Neural cell (in vitro differentiated cells): ENCODE results near the gene HPSE2. TPM values are rescaled to one million over a fixed set of nuclear protein-coding genes. Genes with fewer than 3 reads are reported as not detected.

ENCODE experiments used
- H2AFZ ChIP-seq: fragments of 200-600, 300-800 bp; sonication (generic), shearing (Covaris generic); 2 replicates; pipeline ENCODE4 v1.6.0; 2014; ENCODE audit warnings: low read depth, mild to moderate bottlenecking, antibody characterized with exemption, low read length, moderate library complexity
- H3F3A ChIP-seq: fragments of 200-600 bp; shearing (Covaris generic); 2 replicates; pipeline ENCODE4 v1.6.1; 2016; ENCODE audit warnings: mild to moderate bottlenecking, moderate library complexity, mixed read lengths, antibody characterized with exemption, low read length; ENCODE audit not compliant: insufficient read depth, poor library complexity, severe bottlenecking
- H3K27ac ChIP-seq: fragments of 200-600, 300-800 bp; sonication (generic), shearing (Covaris generic); 2 replicates; pipeline ENCODE4 v1.5.1; 2014; ENCODE audit warnings: mild to moderate bottlenecking, low read length, moderate library complexity
- H3K27me3 ChIP-seq: fragments of 300-800, 200-600 bp; sonication (generic), shearing (Covaris generic); 2 replicates; pipeline ENCODE4 v1.6.0; 2014; ENCODE audit warnings: mild to moderate bottlenecking, low read depth, low read length, moderate library complexity; ENCODE audit not compliant: insufficient read depth
- H3K36me3 ChIP-seq: fragments of 300-800, 200-600 bp; sonication (generic), shearing (Covaris generic); 2 replicates; pipeline ENCODE4 v1.5.1; 2014; ENCODE audit warnings: mild to moderate bottlenecking, antibody characterized with exemption, low read length, moderate library complexity; ENCODE audit not compliant: insufficient read depth
- H3K4me2 ChIP-seq: fragments of 300-800, 200-600 bp; sonication (generic), shearing (Covaris generic); 2 replicates; pipeline ENCODE4 v1.6.0; 2014; ENCODE audit warnings: mild to moderate bottlenecking, low read length
- H3K4me3 ChIP-seq: fragments of 300-800, 200-600 bp; sonication (generic), shearing (Covaris generic); 2 replicates; pipeline ENCODE4 v1.5.1; 2014; ENCODE audit warnings: mild to moderate bottlenecking, low read length, moderate library complexity
- H3K79me2 ChIP-seq: fragments of 200-600 bp; shearing (Covaris generic); replicated peaks from 2 replicates; pipeline ENCODE4 v1.6.0; 2014; ENCODE audit warnings: mild to moderate bottlenecking, low read length, moderate library complexity; ENCODE audit not compliant: insufficient read depth
- H3K9ac ChIP-seq: fragments of 300-800, 200-600 bp; sonication (generic), shearing (Covaris generic); 2 replicates; pipeline ENCODE4 v1.6.1; 2016; ENCODE audit warnings: mild to moderate bottlenecking, low read length, mixed read lengths
- H3K9me2 ChIP-seq: fragments of 200-600 bp; shearing (Covaris generic); 2 replicates; pipeline ENCODE4 v1.6.1; 2016; ENCODE audit warnings: mild to moderate bottlenecking, low read length, mixed read lengths; ENCODE audit not compliant: insufficient read depth
- H3K9me3 ChIP-seq: fragments of 200-600, 300-800 bp; sonication (generic), shearing (Covaris generic); 2 replicates; pipeline ENCODE4 v1.6.1; 2016; ENCODE audit warnings: mild to moderate bottlenecking, mixed run types, low read length, moderate library complexity, mixed read lengths
- H4K20me1 ChIP-seq: fragments of 200-600 bp; shearing (Covaris generic); 2 replicates; pipeline ENCODE4 v1.6.1; 2016; ENCODE audit warnings: mild to moderate bottlenecking, mixed run types; ENCODE audit not compliant: insufficient read depth
- EP300 ChIP-seq: fragments of 450-650 bp; conservative IDR thresholded peaks from 2 replicates; pipeline ENCODE4 v1.6.1; 2014; ENCODE audit warnings: antibody characterized with exemption, mild to moderate bottlenecking, moderate library complexity; ENCODE audit not compliant: poor library complexity, severe bottlenecking
- EZH2 ChIP-seq: fragments of 200-600, 300-800 bp; shearing (Covaris generic), sonication (generic); IDR thresholded peaks from 2 replicates; pipeline ENCODE4 v1.6.1; 2014; ENCODE audit warnings: antibody characterized with exemption, low read length, borderline replicate concordance, mild to moderate bottlenecking; ENCODE audit not compliant: insufficient read depth, poor library complexity, severe bottlenecking
- MXI1 ChIP-seq: fragments of 450-650 bp; conservative IDR thresholded peaks from 2 replicates; pipeline ENCODE4 v1.6.1; 2014; ENCODE audit warnings: antibody characterized with exemption, mild to moderate bottlenecking; ENCODE audit not compliant: poor library complexity, severe bottlenecking
- POLR2AphosphoS5 ChIP-seq: IDR thresholded peaks from 2 replicates; pipeline ENCODE4 v1.6.1; 2012
- RAD21 ChIP-seq: fragments of 450-650 bp; conservative IDR thresholded peaks from 2 replicates; pipeline ENCODE4 v1.6.1; 2014; ENCODE audit warnings: antibody characterized with exemption, mild to moderate bottlenecking, moderate library complexity
- SMC3 ChIP-seq: fragments of 450-650 bp; conservative IDR thresholded peaks from 2 replicates; pipeline ENCODE4 v1.6.1; 2014; ENCODE audit warnings: antibody characterized with exemption, mild to moderate bottlenecking, moderate library complexity; ENCODE audit not compliant: poor library complexity
- TAF1 ChIP-seq: IDR thresholded peaks from 2 replicates; pipeline ENCODE4 v1.6.1; 2012; ENCODE audit warnings: low read depth
- polyA plus RNA-seq: library from polyadenylated mRNA; depleted of rRNA; stranded (reverse); fragments of >200 nt; gene quantifications from 2 replicates; pipeline ENCODE4 v1.2.3, GENCODE V29; 2014
- TF ChIP-seq, protein P1 (sequence below): IDR thresholded peaks from 2 replicates; pipeline ENCODE4 v1.6.1; 2012; ENCODE audit warnings: borderline replicate concordance
- TF ChIP-seq, protein P2 (sequence below): fragments of 450-650 bp; IDR thresholded peaks from 2 replicates; pipeline ENCODE4 v1.5.1; 2014; ENCODE audit warnings: antibody characterized with exemption, mild to moderate bottlenecking, moderate library complexity; ENCODE audit not compliant: poor library complexity, severe bottlenecking

Gene HPSE2
- polyA plus RNA-seq, 1 donor from 2014 or later = not detected

DNA sequence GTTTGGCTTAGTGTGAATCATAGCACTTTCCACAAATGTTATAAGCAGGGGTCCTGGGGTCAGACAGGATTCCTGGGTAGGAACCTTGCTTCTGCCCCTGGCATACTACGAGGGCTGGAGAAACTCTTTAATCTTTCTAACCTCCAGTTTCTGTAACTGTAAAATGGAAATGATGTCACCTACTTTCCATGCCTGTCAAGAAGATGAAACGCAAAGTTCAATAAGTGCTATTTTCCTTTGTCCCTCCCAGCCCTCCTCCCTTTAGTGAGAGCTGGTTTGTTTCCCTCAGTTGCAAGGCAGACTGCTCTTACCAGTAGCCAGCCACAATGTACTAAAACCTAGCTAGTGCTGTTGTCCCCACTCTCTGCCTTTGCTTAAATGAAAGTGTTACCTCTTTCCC, 671.8 kb downstream of the HPSE2 start:
- H3K9me2 ChIP-seq = no peaks in the 10 kb centered on the region
- no peaks in the 10 kb centered on the region for H3K79me2 ChIP-seq
- H3K9me3 ChIP-seq = no peaks in the 10 kb centered on the region
- no peaks in the 10 kb centered on the region for H4K20me1 ChIP-seq
- no peak overlapping the region for H3K9ac ChIP-seq
- no peak overlapping the region for H3K4me2 ChIP-seq
- no peak overlapping the region for H2AFZ ChIP-seq
- H3K36me3 ChIP-seq = no peaks in the 10 kb centered on the region
- H3F3A ChIP-seq = no peaks in the 10 kb centered on the region
- H3K27ac ChIP-seq = no peak overlapping the region
- TF ChIP-seq SMC3 (no peak), MXI1 (no peak), RAD21 (no peak), TAF1 (no peak), EP300 (no peak), EZH2 (no peak)
- TF ChIP-seq, protein P1, sequence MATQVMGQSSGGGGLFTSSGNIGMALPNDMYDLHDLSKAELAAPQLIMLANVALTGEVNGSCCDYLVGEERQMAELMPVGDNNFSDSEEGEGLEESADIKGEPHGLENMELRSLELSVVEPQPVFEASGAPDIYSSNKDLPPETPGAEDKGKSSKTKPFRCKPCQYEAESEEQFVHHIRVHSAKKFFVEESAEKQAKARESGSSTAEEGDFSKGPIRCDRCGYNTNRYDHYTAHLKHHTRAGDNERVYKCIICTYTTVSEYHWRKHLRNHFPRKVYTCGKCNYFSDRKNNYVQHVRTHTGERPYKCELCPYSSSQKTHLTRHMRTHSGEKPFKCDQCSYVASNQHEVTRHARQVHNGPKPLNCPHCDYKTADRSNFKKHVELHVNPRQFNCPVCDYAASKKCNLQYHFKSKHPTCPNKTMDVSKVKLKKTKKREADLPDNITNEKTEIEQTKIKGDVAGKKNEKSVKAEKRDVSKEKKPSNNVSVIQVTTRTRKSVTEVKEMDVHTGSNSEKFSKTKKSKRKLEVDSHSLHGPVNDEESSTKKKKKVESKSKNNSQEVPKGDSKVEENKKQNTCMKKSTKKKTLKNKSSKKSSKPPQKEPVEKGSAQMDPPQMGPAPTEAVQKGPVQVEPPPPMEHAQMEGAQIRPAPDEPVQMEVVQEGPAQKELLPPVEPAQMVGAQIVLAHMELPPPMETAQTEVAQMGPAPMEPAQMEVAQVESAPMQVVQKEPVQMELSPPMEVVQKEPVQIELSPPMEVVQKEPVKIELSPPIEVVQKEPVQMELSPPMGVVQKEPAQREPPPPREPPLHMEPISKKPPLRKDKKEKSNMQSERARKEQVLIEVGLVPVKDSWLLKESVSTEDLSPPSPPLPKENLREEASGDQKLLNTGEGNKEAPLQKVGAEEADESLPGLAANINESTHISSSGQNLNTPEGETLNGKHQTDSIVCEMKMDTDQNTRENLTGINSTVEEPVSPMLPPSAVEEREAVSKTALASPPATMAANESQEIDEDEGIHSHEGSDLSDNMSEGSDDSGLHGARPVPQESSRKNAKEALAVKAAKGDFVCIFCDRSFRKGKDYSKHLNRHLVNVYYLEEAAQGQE = no peak
- no peak overlapping the region for H3K4me3 ChIP-seq
- H3K27me3 ChIP-seq = no peaks in the 10 kb centered on the region

DNA sequence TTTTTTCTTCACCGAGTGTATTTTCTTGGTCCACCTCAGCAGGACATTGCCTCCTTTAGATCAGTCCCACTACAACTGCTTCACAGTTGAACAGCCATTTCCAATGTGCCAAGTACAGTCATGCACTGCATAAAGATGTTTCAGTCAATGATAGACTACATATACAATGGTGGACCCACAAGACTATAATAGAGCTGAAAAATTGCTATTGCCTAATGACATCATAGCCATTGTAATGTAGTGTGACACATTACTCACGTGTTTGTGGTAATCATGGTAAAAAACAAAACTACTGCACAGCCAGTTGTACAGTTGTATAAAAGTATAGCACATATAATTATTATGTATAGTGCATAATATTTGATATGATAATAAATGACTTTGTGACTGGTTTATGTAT, 675.1 kb downstream of the HPSE2 start:
- H3K79me2 ChIP-seq = no peaks in the 10 kb centered on the region
- H3K9me2 ChIP-seq = no peaks in the 10 kb centered on the region
- H3K9ac ChIP-seq = no peak overlapping the region
- no peaks in the 10 kb centered on the region for H3F3A ChIP-seq
- no peak overlapping the region for H2AFZ ChIP-seq
- no peaks in the 10 kb centered on the region for H3K36me3 ChIP-seq
- no peak overlapping the region for H3K4me2 ChIP-seq
- no peak overlapping the region for H3K4me3 ChIP-seq
- no peaks in the 10 kb centered on the region for H3K9me3 ChIP-seq
- no peak for TF ChIP-seq EZH2
- TF ChIP-seq, protein P2, sequence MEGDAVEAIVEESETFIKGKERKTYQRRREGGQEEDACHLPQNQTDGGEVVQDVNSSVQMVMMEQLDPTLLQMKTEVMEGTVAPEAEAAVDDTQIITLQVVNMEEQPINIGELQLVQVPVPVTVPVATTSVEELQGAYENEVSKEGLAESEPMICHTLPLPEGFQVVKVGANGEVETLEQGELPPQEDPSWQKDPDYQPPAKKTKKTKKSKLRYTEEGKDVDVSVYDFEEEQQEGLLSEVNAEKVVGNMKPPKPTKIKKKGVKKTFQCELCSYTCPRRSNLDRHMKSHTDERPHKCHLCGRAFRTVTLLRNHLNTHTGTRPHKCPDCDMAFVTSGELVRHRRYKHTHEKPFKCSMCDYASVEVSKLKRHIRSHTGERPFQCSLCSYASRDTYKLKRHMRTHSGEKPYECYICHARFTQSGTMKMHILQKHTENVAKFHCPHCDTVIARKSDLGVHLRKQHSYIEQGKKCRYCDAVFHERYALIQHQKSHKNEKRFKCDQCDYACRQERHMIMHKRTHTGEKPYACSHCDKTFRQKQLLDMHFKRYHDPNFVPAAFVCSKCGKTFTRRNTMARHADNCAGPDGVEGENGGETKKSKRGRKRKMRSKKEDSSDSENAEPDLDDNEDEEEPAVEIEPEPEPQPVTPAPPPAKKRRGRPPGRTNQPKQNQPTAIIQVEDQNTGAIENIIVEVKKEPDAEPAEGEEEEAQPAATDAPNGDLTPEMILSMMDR = no peak
- TF ChIP-seq RAD21 = no peak
- no peak for TF ChIP-seq POLR2AphosphoS5
- TF ChIP-seq TAF1 = no peak
- no peak for TF ChIP-seq EP300
- TF ChIP-seq, protein P1 = no peak
- no peak for TF ChIP-seq MXI1
- TF ChIP-seq SMC3 = no peak
- no peaks in the 10 kb centered on the region for H4K20me1 ChIP-seq
- no peaks in the 10 kb centered on the region for H3K27me3 ChIP-seq
- H3K27ac ChIP-seq = no peak overlapping the region
